Effector memory CD4-positive, alpha-beta T cell (primary cell): Measurements from ENCODE around the gene GYG2.
"Not testable (repeated sequence)": the region's sequence is repeated elsewhere in the genome, so short reads cannot be mapped to it uniquely, and the experiment has no call there.

Experiments
- DNase-seq, 3 donors: peaks; one replicate each; pipeline ENCODE4 v3.0.0-alpha.2; 2020
- H3K27ac ChIP-seq: 2 replicates; pipeline ENCODE4 v1.7.0; 2013; ENCODE audit warnings: mild to moderate bottlenecking, low read length, moderate library complexity; ENCODE audit not compliant: insufficient read depth, poor library complexity, severe bottlenecking
- H3K27me3 ChIP-seq: replicated peaks from 2 replicates; pipeline ENCODE4 v1.7.0; 2013; ENCODE audit warnings: mild to moderate bottlenecking, low read length; ENCODE audit not compliant: insufficient read depth, control insufficient read depth, poor library complexity, severe bottlenecking
- H3K36me3 ChIP-seq: 2 replicates; pipeline ENCODE4 v1.7.0; 2013; ENCODE audit warnings: mild to moderate bottlenecking, low read length, moderate library complexity; ENCODE audit not compliant: control insufficient read depth, insufficient read depth
- H3K4me1 ChIP-seq: 2 replicates; pipeline ENCODE4 v1.7.0; 2013; ENCODE audit warnings: low read length, mild to moderate bottlenecking; ENCODE audit not compliant: control insufficient read depth, insufficient read depth, poor library complexity, severe bottlenecking
- H3K4me3 ChIP-seq: 2 replicates; pipeline ENCODE4 v1.7.0; 2013; ENCODE audit warnings: low read length, low read depth, mild to moderate bottlenecking; ENCODE audit not compliant: insufficient read depth, poor library complexity, severe bottlenecking
- H3K9me3 ChIP-seq: 2 replicates; pipeline ENCODE4 v1.7.0; 2013; ENCODE audit warnings: mild to moderate bottlenecking, low read length, moderate library complexity; ENCODE audit not compliant: control insufficient read depth

Gene GYG2

DNA sequence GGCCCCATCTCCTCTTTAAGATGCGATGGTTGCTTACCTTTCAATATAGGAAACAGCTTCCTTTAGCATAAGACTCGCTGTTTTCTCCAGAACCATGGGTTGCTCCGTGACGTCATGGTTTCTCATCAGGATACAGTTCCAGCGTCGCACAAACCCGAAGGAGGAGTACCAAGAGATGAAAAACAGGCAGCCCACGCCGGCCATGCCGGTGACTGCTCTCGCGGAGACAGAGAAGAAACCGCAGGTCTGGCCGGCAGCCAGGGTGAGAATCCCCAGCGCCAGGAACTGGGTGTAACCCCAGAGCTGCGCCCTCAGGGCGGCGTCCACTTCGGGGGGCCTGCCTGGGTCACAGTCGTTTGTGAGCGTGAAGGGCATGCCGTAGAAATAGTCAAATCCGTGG lies 89.0 kb downstream of the GYG2 start:
- Histone ChIP-seq H3K4me3 (no peak overlapping the region), H3K4me1 (no peaks in the 10 kb centered on the region), H3K36me3 (no peaks in the 10 kb centered on the region), H3K27me3 (no peaks in the 10 kb centered on the region), H3K9me3 (no peaks in the 10 kb centered on the region), H3K27ac (no peak overlapping the region)
- no peak for DNase-seq

DNA sequence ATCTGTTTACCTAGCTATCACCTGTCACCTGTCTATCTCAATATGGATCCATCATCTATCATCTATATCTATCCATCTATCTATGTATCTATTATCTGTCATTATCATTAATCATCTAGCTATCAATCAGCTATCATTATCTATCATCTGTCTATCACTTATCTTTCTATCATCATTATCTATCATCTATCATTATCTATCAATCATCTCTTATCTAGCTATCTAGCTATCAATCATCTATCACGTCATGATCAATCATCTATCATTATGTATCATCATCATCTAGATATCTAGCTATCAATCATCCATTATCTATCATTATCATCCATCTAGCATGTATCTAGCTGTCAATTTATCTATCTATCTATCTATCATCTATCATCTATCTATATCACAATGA lies 92.5 kb downstream of the GYG2 start:
- no peak for DNase-seq
- no peak overlapping the region for H3K4me3 ChIP-seq

DNA sequence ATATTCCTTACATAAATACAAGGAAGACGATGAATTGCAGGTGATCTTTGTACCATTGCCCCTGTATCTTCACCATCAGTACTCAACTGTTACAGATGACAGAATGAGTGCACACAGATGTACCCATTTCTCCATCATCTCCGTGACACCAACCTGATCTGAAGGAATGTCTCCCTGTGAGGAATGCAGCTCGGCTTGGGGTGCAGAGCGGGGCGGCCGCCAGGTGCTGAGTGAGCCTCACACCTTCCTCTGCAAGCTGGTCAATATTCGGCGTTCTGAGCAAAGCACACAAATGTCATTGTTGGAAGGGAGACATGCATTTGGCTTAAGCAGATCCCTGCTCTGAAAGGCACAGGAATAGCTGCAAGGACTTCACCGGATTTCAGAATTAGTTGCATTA lies 93.0 kb downstream of the GYG2 start:
- no peaks in the 10 kb centered on the region for H3K36me3 ChIP-seq
- H3K4me3 ChIP-seq = no peak overlapping the region
- no peaks in the 10 kb centered on the region for H3K9me3 ChIP-seq
- H3K4me1 ChIP-seq = no peaks in the 10 kb centered on the region
- H3K27me3 ChIP-seq = no peaks in the 10 kb centered on the region
- DNase-seq = no peak
- H3K27ac ChIP-seq = no peak overlapping the region

More for the DNA sequence above, 92.5 kb downstream of the GYG2 start:
- Histone ChIP-seq H3K36me3 (no peaks in the 10 kb centered on the region), H3K4me1 (no peaks in the 10 kb centered on the region), H3K9me3 (no peaks in the 10 kb centered on the region), H3K27me3 (no peaks in the 10 kb centered on the region), H3K27ac (no peak overlapping the region)

DNA sequence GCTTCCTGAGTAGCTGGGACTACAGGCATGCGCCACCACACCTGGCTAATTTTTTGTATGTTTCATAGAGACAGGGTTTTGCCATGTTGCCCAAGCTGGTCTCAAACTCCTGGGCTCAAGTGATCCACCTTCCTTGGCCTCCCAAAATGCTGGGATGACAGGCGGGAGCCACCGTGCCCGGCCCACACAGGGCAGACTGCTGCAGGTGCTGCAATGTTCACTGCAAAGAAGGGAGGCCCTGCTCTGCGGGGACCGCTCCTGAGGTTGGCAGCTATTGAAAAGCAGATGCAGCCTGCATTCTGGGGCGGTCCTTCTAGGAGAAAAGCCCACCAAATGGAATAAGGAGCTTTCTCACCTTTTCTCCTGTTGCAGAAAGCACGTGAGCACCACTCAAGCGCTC lies 95.4 kb downstream of the GYG2 start:
- no peak overlapping the region for H3K27ac ChIP-seq
- no peaks in the 10 kb centered on the region for H3K36me3 ChIP-seq
- no peaks in the 10 kb centered on the region for H3K27me3 ChIP-seq
- H3K9me3 ChIP-seq = no peaks in the 10 kb centered on the region
- no peak overlapping the region for H3K4me3 ChIP-seq
- DNase-seq = no peak
- no peaks in the 10 kb centered on the region for H3K4me1 ChIP-seq

DNA sequence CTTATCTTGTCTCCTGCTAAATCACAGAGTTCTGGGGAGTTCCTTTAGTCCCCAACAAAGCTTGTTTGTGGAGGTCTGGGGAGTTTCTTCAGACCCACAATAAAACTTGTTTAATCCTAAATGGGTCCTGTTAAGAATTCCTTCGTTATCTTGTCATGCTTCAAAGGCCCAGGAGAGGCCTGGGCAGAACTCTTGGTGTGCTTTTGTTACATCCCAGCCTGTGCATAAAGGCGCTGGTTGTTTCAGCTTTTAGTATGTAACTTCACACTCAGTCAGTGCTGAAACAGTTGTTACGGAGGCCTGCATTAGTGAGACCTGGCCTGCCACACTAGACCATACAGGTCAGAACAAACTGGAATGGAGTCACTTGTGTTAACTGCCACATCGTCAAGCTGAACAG lies 97.5 kb downstream of the GYG2 start:
- not testable (repeated sequence) for H3K9me3 ChIP-seq, DNase-seq, H3K36me3 ChIP-seq, H3K27ac ChIP-seq, H3K4me1 ChIP-seq, H3K4me3 ChIP-seq, H3K27me3 ChIP-seq

DNA sequence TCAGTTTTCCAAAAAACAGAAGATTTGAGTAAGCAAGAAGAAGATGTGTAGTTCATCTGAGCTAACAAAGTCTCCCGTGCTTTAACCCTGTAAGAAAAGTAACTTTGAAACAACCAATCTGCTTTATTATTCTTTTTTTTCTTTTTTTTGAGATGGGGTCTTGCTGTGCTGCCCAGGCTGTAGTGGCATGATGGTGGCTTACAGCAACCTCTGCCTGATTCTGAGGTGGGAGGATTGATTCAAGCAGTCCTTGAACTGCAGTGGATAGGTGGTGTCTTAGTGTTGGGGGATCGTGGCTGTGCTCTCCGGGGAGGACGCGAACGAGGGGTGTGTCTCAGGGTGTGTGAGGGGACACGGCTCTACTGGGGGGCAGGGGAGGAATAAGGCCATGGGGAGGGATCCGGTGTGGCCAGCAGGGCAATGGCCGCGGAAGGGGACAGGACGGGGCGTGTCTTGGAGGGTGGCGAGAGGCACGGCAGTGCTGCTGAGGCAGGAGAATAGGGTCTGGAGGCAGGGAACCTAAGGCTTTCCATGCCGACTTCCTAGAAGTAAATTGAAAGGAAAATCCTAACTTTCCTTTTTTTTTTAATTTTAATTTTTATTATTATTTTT lies 98.0 kb downstream of the GYG2 start:
- no peaks in the 10 kb centered on the region for H3K4me1 ChIP-seq
- H3K27ac ChIP-seq = no peak overlapping the region
- H3K36me3 ChIP-seq = no peaks in the 10 kb centered on the region
- no peaks in the 10 kb centered on the region for H3K9me3 ChIP-seq
- H3K4me3 ChIP-seq = no peak overlapping the region
- DNase-seq = no peak
- H3K27me3 ChIP-seq = no peaks in the 10 kb centered on the region

DNA sequence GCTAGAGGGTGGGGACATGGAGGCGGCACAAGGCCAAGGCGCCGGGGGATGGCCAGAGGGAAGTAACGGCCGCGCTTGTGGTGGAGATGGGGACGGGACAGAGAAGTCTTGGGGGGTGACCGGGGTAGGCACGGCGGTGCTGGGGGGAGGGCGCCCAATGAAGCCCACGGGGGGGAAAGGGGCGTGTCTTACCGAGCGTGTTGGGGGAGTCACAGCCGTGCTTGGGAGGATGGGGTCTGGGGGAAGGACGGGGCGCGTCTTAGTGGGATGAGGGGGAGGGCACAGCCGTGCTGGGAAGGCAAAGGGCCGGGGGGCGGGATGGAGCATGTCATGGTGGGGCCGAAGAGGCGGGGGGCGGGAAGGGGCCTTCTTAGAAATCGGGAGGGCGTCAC lies 99.5 kb downstream of the GYG2 start:
- Histone ChIP-seq H3K4me3 (peak overlapping the region; percentile 49), H3K27ac (no peak overlapping the region)

DNA sequence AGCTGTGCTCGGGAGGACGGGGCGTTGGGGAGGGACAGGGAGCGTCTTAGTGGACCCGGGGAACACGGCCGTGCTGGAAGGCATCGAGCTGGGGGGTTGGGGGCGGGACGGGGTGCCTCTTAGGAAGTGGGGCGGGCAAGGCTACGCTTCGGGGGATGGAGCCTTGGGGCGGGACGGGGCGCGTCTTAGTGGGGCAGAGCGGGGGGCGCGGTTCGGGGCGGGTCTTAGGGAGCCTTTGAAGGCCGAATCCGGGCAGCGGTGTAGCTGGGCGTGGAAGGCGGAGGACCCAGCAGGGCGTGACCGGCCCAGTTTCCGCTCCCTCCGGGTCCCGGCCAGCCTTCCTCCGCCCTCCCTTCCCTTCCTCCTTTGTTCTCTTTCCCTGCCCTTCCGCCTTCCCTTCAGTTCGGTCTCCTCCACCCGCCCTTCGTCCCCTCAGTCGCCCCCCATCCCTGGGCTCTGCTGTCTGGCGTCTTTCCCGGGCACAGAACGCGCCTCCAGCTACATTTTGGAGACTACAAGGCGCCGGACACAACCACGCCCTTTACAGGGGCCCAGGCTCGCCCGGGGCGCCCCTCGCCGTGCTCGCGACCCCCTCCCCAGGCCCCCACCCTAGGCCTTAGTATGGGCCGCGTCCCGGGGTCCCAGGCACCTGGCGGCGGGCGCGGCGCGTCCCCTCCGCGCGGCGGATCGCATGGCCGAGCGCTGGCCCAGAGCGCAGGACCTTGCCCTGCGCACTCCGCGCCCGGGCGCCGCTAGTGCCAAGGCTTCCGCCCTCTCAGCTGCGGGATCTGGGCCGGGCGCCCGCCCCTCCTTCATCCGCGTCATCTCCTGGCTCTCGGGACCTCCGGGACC lies 100.1 kb downstream of the GYG2 start, which contains the start of gene ARSD:
Gene ARSD (minus strand): TSS at position 757 of the 852 bp plus-strand sequence. CDS start 64 bp downstream, at position 693.
- Histone ChIP-seq H3K27ac (no peak within 1 kb of the TSS), H3K36me3 (no peaks in the 10 kb centered on the region), H3K9me3 (no peaks in the 10 kb centered on the region), H3K4me1 (no peaks in the 10 kb centered on the region), H3K27me3 (no peaks in the 10 kb centered on the region), H3K4me3 (peak within 1 kb of the TSS; percentile 49)
- peak; percentile 1 to 11 (median 4) for DNase-seq

More for the DNA sequence above, 99.5 kb downstream of the GYG2 start:
- Histone ChIP-seq H3K27me3 (no peaks in the 10 kb centered on the region), H3K9me3 (no peaks in the 10 kb centered on the region), H3K36me3 (no peaks in the 10 kb centered on the region), H3K4me1 (no peaks in the 10 kb centered on the region)
- DNase-seq = no peak

DNA sequence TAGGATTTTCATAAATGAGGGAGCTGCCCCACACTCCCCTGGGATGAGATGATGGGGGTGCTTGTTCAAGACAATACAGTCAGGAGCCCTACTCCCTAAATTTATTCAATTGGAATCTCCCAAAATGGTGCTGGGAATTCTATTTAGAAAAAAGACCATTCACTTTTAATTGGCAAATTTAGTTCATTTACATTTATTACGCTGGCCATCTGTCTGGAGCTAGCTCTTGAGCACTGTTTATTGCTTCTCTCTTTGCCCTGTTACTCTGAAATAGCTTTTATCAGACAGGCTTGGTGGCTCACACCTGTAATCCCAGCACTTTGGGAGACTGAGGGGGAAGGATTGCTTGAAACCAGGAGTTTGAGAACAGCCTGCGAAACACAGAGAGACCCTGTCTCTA lies 102.4 kb downstream of the GYG2 start:
- no peaks in the 10 kb centered on the region for H3K4me1 ChIP-seq
- H3K27ac ChIP-seq = no peak overlapping the region
- H3K4me3 ChIP-seq = no peak overlapping the region
- no peaks in the 10 kb centered on the region for H3K36me3 ChIP-seq
- no peaks in the 10 kb centered on the region for H3K27me3 ChIP-seq
- H3K9me3 ChIP-seq = no peaks in the 10 kb centered on the region
- no peak for DNase-seq

DNA sequence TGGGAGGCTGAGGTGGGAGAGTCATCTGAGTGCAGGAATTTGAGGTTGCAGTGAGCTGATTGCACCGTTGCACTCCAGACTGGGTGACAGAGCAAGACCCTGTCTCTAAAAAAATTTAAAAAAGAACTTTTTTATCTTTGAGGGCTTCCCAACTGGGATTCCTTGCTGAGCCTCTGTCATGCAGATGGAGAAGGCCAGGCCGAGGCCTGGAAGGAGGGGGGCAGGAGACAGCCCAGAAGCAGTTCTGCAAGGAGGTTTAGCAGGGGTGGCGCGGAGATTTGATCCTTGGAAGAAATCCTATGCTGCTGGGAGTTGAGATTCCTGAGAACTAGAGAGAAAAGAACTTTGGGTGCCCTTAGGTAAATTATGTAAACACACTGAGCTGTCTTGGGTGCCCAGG lies 102.9 kb downstream of the GYG2 start:
- Histone ChIP-seq H3K27ac (no peak overlapping the region), H3K4me3 (no peak overlapping the region), H3K9me3 (no peaks in the 10 kb centered on the region), H3K36me3 (no peaks in the 10 kb centered on the region), H3K4me1 (no peaks in the 10 kb centered on the region), H3K27me3 (no peaks in the 10 kb centered on the region)
- no peak for DNase-seq
